Neural progenitor cell (in vitro differentiated cells): ENCODE results near the gene TDO2. TPM values are rescaled to one million over a fixed set of nuclear protein-coding genes. Genes with fewer than 3 reads are reported as not detected.

Experiments used
- DNase-seq: peaks from one replicate; pipeline ENCODE4 v3.0.0-alpha.2; 2016; ENCODE audit warnings: low spot score
- H2AFZ ChIP-seq: fragments of 200-600 bp; sonication (generic); replicated peaks from 2 replicates; pipeline ENCODE4 v1.6.1; 2016; ENCODE audit warnings: antibody characterized with exemption
- H3F3A ChIP-seq: fragments of 200-600 bp; sonication (generic); 2 replicates; pipeline ENCODE4 v1.6.1; 2016; ENCODE audit warnings: antibody characterized with exemption, low read depth
- H3K27ac ChIP-seq: fragments of 200-600 bp; sonication (generic); 2 replicates; pipeline ENCODE4 v1.5.1; 2016; ENCODE audit warnings: mild to moderate bottlenecking
- H3K27me3 ChIP-seq: fragments of 200-600 bp; sonication (generic); 2 replicates; pipeline ENCODE4 v1.6.1; 2016; ENCODE audit warnings: mild to moderate bottlenecking, moderate library complexity
- H3K36me3 ChIP-seq: fragments of 200-600 bp; sonication (generic); 2 replicates; pipeline ENCODE4 v1.5.1; 2016
- H3K4me1 ChIP-seq: fragments of 200-600 bp; sonication (generic); 2 replicates; pipeline ENCODE4 v1.6.1; 2016; ENCODE audit warnings: mixed run types
- H3K4me2 ChIP-seq: fragments of 200-600 bp; sonication (generic); 2 replicates; pipeline ENCODE4 v1.6.1; 2016
- H3K4me3 ChIP-seq: fragments of 200-600 bp; sonication (generic); 2 replicates; pipeline ENCODE4 v1.5.1; 2016
- H3K79me2 ChIP-seq: fragments of 200-600 bp; sonication (generic); 2 replicates; pipeline ENCODE4 v1.6.1; 2016; ENCODE audit warnings: low read depth
- H3K9ac ChIP-seq: fragments of 200-600 bp; sonication (generic); 2 replicates; pipeline ENCODE4 v1.6.1; 2016
- H3K9me3 ChIP-seq: fragments of 200-600 bp; sonication (generic); 2 replicates; pipeline ENCODE4 v1.5.1; 2016; ENCODE audit warnings: low read depth
- H4K20me1 ChIP-seq: fragments of 200-600 bp; sonication (generic); 2 replicates; pipeline ENCODE4 v1.6.1; 2016; ENCODE audit warnings: low read depth
- H3K27ac Mint-ChIP-seq: 3 replicates; pipeline ENCODE4 v1.8.0; 2021; ENCODE audit warnings: mixed read lengths
- H3K27me3 Mint-ChIP-seq: 2 replicates; pipeline ENCODE4 v1.8.0; 2022; ENCODE audit warnings: low read depth, mild to moderate bottlenecking, inconsistent platforms, moderate library complexity, mixed read lengths; ENCODE audit not compliant: insufficient read depth
- H3K36me3 Mint-ChIP-seq: 3 replicates; pipeline ENCODE4 v1.8.0; 2021; ENCODE audit warnings: mixed read lengths
- H3K4me1 Mint-ChIP-seq: 3 replicates; pipeline ENCODE4 v1.8.0; 2021; ENCODE audit warnings: mixed read lengths
- H3K4me3 Mint-ChIP-seq: 3 replicates; pipeline ENCODE4 v1.8.0; 2021; ENCODE audit warnings: mild to moderate bottlenecking, moderate library complexity, mixed read lengths
- H3K9me3 Mint-ChIP-seq: 3 replicates; pipeline ENCODE4 v1.8.0; 2020; ENCODE audit warnings: mixed read lengths
- EZH2 ChIP-seq: fragments of 200-600 bp; sonication (generic); IDR thresholded peaks from 2 replicates; pipeline ENCODE4 v1.6.1; 2017; ENCODE audit warnings: antibody characterized with exemption, mild to moderate bottlenecking, moderate library complexity
- EZH2phosphoT487 ChIP-seq: fragments of 200-600 bp; sonication (generic); IDR thresholded peaks from 2 replicates; pipeline ENCODE4 v1.6.1; 2017; ENCODE audit warnings: antibody characterized with exemption
- total RNA-seq: library from RNA; depleted of rRNA; stranded (reverse); fragments of >200 nt; gene quantifications from 2 replicates; pipeline ENCODE4 v1.2.3, GENCODE V29; 2015; ENCODE audit warnings: low replicate concordance
- TF ChIP-seq, protein P1 (sequence below): fragments of 200-600 bp; sonication (generic); IDR thresholded peaks from 2 replicates; pipeline ENCODE4 v1.5.1; 2017; ENCODE audit warnings: antibody characterized with exemption, mild to moderate bottlenecking

The TDO2 gene
- total RNA-seq, 1 donor from 2014 or later, result not detected

DNA sequence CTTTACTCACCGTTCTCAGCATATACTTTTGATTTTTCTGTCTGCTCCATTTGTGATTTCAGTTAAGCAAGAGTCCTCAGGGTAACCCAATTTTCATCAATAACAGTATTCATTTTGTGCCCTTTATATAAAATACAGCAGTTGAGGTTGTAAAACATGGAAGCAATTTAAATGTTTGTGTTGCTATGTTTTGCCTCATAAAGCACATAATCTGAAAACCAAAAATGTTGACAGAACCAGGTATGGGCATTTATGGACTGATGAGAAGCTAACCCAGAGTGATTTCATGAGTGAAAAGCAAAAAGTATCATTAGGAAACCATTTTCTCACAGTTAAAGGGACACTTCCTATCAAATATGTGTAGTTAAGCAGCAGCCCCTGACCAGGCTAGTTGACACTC is 37.3 kb upstream of the TDO2 start, which contains the start of gene ASIC5:
Gene ASIC5, minus strand, starts transcription at position 101 of the 400 bp plus-strand sequence. Its CDS starts 51 bp downstream, at position 50.
- Mint-ChIP-seq H3K9me3 (peaks cover 4% of the 10 kb centered on the region), H3K27me3 (no peaks in the 10 kb centered on the region), H3K36me3 (no peaks in the 10 kb centered on the region), H3K27ac (no peak within 1 kb of the TSS), H3K4me3 (no peak within 1 kb of the TSS), H3K4me1 (no peaks in the 10 kb centered on the region)
- no peak within 1 kb of the TSS for H3K4me2 ChIP-seq
- no peak for TF ChIP-seq EZH2phosphoT487
- TF ChIP-seq, protein P1, sequence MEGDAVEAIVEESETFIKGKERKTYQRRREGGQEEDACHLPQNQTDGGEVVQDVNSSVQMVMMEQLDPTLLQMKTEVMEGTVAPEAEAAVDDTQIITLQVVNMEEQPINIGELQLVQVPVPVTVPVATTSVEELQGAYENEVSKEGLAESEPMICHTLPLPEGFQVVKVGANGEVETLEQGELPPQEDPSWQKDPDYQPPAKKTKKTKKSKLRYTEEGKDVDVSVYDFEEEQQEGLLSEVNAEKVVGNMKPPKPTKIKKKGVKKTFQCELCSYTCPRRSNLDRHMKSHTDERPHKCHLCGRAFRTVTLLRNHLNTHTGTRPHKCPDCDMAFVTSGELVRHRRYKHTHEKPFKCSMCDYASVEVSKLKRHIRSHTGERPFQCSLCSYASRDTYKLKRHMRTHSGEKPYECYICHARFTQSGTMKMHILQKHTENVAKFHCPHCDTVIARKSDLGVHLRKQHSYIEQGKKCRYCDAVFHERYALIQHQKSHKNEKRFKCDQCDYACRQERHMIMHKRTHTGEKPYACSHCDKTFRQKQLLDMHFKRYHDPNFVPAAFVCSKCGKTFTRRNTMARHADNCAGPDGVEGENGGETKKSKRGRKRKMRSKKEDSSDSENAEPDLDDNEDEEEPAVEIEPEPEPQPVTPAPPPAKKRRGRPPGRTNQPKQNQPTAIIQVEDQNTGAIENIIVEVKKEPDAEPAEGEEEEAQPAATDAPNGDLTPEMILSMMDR, result no peak
- no peak for TF ChIP-seq EZH2
- no peak for DNase-seq
- H3F3A ChIP-seq, result no peaks in the 10 kb centered on the region
- no peaks in the 10 kb centered on the region for H3K9me3 ChIP-seq
- no peak within 1 kb of the TSS for H3K9ac ChIP-seq
- H3K4me1 ChIP-seq, result no peaks in the 10 kb centered on the region
- no peak within 1 kb of the TSS for H2AFZ ChIP-seq
- H4K20me1 ChIP-seq, result no peaks in the 10 kb centered on the region
- H3K79me2 ChIP-seq, result no peaks in the 10 kb centered on the region
- H3K27me3 ChIP-seq, result no peaks in the 10 kb centered on the region
- H3K27ac ChIP-seq, result no peak within 1 kb of the TSS
- H3K36me3 ChIP-seq, result no peaks in the 10 kb centered on the region
- no peak within 1 kb of the TSS for H3K4me3 ChIP-seq

DNA sequence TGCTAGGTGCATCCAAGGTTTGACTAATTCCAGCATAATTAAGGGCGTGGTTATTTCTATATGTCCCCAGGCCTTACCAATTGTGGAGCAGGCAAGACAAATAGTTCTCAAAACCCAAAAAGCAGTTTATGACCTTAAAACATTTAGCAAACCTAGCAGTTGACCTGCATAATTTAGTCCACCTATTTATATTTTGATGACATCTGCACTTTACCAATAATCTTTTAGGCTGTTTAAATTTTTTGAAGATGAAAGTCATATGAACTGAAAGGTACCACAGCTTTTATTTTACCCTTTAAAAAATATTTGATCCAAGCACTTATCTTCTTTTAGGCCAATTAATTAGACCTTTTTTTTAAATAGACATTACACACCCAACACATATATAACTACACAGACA is 27.6 kb upstream of the TDO2 start:
- no peaks in the 10 kb centered on the region for H3K36me3 Mint-ChIP-seq
- H2AFZ ChIP-seq, result no peak overlapping the region

DNA sequence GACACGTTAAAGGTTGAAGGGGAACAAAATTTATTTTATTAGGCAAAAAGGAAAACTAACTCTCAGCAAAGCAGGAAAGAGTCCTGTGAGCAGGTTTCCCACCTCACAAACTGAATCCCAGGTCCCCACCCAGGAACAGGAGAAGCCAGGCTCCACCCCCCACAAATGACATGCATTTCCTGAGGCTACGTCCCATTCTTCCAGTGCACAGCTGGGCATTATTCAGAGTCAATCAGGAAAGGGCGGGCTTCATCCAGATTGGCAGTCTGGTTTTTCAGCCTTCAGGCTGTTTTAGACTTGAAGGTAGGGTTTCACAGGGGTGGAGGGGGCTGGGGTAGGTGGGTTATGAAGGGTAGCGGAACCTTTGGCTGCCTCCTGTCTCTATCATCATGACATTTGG is 25.5 kb upstream of the TDO2 start:
- TF ChIP-seq EZH2phosphoT487 (no peak), EZH2 (no peak)
- TF ChIP-seq, protein P1, result no peak
- H3K9ac ChIP-seq, result no peak overlapping the region
- Mint-ChIP-seq H3K36me3 (no peaks in the 10 kb centered on the region), H3K9me3 (no peaks in the 10 kb centered on the region), H3K4me3 (no peak overlapping the region), H3K27me3 (peaks cover 5% of the 10 kb centered on the region), H3K4me1 (no peaks in the 10 kb centered on the region), H3K27ac (no peak overlapping the region)
- H3K9me3 ChIP-seq, result peaks cover 3% of the 10 kb centered on the region
- no peaks in the 10 kb centered on the region for H3K27me3 ChIP-seq
- H3K27ac ChIP-seq, result no peak overlapping the region
- no peaks in the 10 kb centered on the region for H3F3A ChIP-seq
- H3K4me3 ChIP-seq, result no peak overlapping the region
- H3K36me3 ChIP-seq, result no peaks in the 10 kb centered on the region
- no peaks in the 10 kb centered on the region for H4K20me1 ChIP-seq
- H2AFZ ChIP-seq, result no peak overlapping the region
- H3K4me1 ChIP-seq, result no peaks in the 10 kb centered on the region
- no peaks in the 10 kb centered on the region for H3K79me2 ChIP-seq
- DNase-seq, result no peak
- H3K4me2 ChIP-seq, result no peak overlapping the region

More for the DNA sequence above, 27.6 kb upstream of the TDO2 start:
- Histone ChIP-seq H3K79me2 (no peaks in the 10 kb centered on the region), H3K4me1 (no peaks in the 10 kb centered on the region), H3K27ac (no peak overlapping the region), H3K4me3 (no peak overlapping the region), H3F3A (no peaks in the 10 kb centered on the region), H3K9me3 (peaks cover 3% of the 10 kb centered on the region), H3K9ac (no peak overlapping the region), H3K36me3 (no peaks in the 10 kb centered on the region), H3K4me2 (no peak overlapping the region), H3K27me3 (no peaks in the 10 kb centered on the region), H4K20me1 (no peaks in the 10 kb centered on the region)
- Mint-ChIP-seq H3K9me3 (no peaks in the 10 kb centered on the region), H3K4me3 (no peak overlapping the region), H3K4me1 (no peaks in the 10 kb centered on the region), H3K27me3 (peaks cover 5% of the 10 kb centered on the region), H3K27ac (no peak overlapping the region)
- TF ChIP-seq, protein P1, result no peak
- no peak for TF ChIP-seq EZH2phosphoT487
- no peak for TF ChIP-seq EZH2
- no peak for DNase-seq
